T-helper 2 cell treated with Interferon-gamma antibody and Interleukin-4, amounts not matched to agents 5 μg/mL and 100 μg/mL, for 36 hours (primary cell): ENCODE data around the gene CPT2.

Experiments used
- DNase-seq: peaks from one replicate; pipeline ENCODE4 v3.0.0; 2021; ENCODE audit warnings: low spot score
- H3K27ac Mint-ChIP-seq: one replicate; pipeline ENCODE4 v1.8.0; 2021; ENCODE audit warnings: mild to moderate bottlenecking, mixed read lengths
- H3K27me3 Mint-ChIP-seq: one replicate; pipeline ENCODE4 v1.8.0; 2021; ENCODE audit warnings: low read depth, mixed read lengths
- H3K36me3 Mint-ChIP-seq: one replicate; pipeline ENCODE4 v1.8.0; 2021; ENCODE audit warnings: low read depth, mixed read lengths
- H3K4me1 Mint-ChIP-seq: one replicate; pipeline ENCODE4 v1.8.0; 2021; ENCODE audit warnings: low read depth, mixed read lengths
- H3K4me3 Mint-ChIP-seq: one replicate; pipeline ENCODE4 v1.8.0; 2022; ENCODE audit warnings: mild to moderate bottlenecking, moderate library complexity, mixed read lengths
- H3K9me3 Mint-ChIP-seq: one replicate; pipeline ENCODE4 v1.8.0; 2021; ENCODE audit warnings: mixed read lengths

The CPT2 gene

DNA sequence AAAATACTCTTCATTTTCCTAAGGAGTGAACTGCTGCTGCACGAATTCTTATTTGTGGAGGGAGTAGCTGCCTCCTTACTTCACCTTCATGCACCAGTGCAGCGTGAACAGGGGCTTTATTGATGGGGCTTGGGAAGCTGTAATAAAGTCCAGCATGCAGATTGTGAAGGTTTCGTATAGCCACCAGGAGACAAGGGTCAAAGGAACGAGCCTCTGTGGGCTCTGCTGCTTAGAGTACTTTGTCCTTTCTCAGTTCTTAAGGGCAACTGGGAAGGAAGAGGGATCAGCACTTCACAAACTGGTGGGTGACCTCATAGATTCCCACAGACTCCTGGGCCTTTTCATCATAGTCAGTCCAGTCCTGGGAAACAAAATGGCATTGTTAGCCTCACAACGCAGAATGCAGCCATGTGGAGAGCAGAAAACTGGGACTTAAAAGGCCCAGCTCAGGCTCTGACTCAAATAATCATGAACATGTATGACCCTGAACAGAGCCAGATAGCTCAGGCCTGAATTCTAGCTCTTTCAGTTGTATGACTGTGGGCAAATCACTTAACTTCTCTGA lies 17.8 kb downstream of the CPT2 start:
- Mint-ChIP-seq H3K27ac (no peak overlapping the region), H3K4me1 (peaks cover 8% of the 10 kb centered on the region), H3K4me3 (no peak overlapping the region), H3K36me3 (peaks cover 47% of the 10 kb centered on the region), H3K27me3 (no peaks in the 10 kb centered on the region), H3K9me3 (no peaks in the 10 kb centered on the region)
- no peak for DNase-seq

DNA sequence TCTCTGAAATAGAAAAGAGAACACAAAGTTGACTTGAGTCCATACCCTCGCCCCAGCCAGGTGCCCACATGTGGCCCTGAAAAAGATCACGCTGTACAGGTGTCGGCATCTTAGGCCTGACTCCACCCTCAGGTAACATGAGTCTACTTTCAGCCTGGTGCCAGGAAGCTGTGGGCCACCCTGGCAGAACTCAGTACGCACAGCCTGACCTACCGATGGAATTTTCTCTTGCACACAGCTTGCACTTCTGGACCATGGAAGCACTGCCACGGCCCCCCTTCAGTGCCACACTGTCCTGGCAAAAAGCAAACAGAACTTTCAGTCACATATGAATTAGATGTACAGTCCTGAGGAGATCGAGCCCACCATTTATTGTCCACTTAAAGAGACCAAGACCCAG lies 21.6 kb downstream of the CPT2 start:
- H3K27me3 Mint-ChIP-seq = no peaks in the 10 kb centered on the region
- peaks cover 20% of the 10 kb centered on the region for H3K4me1 Mint-ChIP-seq
- peaks cover 25% of the 10 kb centered on the region for H3K36me3 Mint-ChIP-seq
- peak overlapping the region; percentile 49 for H3K27ac Mint-ChIP-seq
- H3K4me3 Mint-ChIP-seq = peak overlapping the region; percentile 43
- no peak for DNase-seq
- H3K9me3 Mint-ChIP-seq = no peaks in the 10 kb centered on the region

DNA sequence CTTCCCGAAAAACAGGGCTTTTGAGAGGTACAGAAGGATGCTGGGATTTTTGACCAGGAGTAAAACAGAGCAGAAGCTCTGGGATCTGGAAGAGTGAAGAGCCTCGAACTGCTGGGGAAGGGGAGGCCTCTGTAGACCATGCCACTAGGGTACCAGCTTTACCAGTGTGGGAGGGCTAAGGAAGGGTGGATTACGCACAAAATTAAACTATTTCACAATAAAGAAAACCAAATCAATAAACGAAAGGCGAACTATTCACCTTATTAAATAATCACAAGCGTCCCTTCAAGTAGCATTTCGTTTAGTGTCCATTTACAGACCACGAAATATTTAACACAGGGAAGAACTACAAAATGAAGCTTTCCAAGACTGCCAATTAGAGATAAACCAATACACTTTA lies 23.1 kb downstream of the CPT2 start:
- H3K4me3 Mint-ChIP-seq = peak overlapping the region; percentile 89
- H3K4me1 Mint-ChIP-seq = peaks cover 20% of the 10 kb centered on the region
- DNase-seq = no peak
- H3K27me3 Mint-ChIP-seq = no peaks in the 10 kb centered on the region
- no peaks in the 10 kb centered on the region for H3K9me3 Mint-ChIP-seq
- H3K36me3 Mint-ChIP-seq = peaks cover 17% of the 10 kb centered on the region
- peak overlapping the region; percentile 93 for H3K27ac Mint-ChIP-seq

DNA sequence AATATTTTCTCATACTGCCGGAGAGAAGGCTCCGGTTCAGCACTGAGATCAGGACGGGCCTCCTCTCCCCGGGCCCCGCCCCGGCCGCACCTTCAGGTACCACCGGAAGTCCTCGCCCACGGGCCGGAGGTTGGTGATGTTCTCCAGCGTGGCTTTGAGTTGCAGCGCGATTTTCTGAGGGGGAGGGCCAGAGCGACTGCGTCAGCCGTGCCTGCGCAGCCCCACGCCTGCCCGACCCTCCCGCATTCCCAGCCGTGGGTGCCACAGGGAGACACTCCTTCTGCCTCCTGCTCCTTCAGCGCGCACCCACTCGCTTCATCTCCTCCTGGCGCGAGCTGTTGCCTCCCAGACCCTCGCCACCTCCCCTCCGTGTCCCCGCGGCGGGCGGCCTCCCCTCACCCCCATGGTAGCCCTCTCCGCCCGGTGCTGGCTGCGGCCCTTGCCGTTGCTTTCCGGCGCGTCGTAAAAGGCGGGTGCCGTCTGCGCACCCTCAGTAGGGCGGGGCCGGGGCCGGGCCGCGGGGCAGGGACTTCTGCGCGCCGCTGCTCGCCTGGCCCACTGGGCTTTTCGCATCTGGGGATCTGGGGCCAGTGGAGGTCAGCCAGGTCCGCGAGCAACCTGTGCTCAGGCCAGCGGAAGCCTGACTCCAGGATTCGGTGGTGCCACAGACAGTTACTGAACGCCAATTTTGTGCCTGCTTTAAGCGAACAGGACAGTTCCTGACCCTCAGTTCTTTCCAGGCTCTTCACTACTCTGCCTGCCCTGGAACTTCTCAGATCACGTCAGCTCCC lies 23.7 kb downstream of the CPT2 start, which contains the start of gene CZIB:
TSS of gene CZIB (minus strand) at position 464 of the 791 bp plus-strand sequence. CDS start at position 405, 59 bp downstream.
- Mint-ChIP-seq H3K4me1 (peaks cover 20% of the 10 kb centered on the region), H3K27ac (peak within 1 kb of the TSS; percentile 93), H3K4me3 (peak within 1 kb of the TSS; percentile 89), H3K36me3 (peaks cover 16% of the 10 kb centered on the region), H3K9me3 (no peaks in the 10 kb centered on the region), H3K27me3 (no peaks in the 10 kb centered on the region)
- peak; percentile 95 for DNase-seq

DNA sequence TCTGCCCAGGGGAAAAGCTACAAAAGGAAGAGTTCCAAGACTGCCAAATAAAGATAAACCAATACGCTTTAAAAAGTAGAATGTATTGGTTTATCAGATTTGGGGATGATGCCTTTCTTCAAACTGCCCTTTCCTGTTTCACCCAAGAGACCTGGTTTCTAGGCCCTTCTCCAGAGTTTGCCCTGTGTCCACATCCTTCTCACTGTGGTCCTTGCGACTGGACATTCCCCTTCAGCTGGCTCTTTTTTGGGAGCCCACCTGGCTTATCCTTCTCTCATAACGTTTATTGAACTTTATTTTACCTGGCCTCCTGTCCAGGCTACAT lies 24.3 kb downstream of the CPT2 start:
- no peaks in the 10 kb centered on the region for H3K27me3 Mint-ChIP-seq
- DNase-seq = no peak
- peaks cover 15% of the 10 kb centered on the region for H3K36me3 Mint-ChIP-seq
- H3K4me1 Mint-ChIP-seq = peaks cover 20% of the 10 kb centered on the region
- peak overlapping the region; percentile 93 for H3K27ac Mint-ChIP-seq
- H3K4me3 Mint-ChIP-seq = peak overlapping the region; percentile 89
- H3K9me3 Mint-ChIP-seq = no peaks in the 10 kb centered on the region

DNA sequence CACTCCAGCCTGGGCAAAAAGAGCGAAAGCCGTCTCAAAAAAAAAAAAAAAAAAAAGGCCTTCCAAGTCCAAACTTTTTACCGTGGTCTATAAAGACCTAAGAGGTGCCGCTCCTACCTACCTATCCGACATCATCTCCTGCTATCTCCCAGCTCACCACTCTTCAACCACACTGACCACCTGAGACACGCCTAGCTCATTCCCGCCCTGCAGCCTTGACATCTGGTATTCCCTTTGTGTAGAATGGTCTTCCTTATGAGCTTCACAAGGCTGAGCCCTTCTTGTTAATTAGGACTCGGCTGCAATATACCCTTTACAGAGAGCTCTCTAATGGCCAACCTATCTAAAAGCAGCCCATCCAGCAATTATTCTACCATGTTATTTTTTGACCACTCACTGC lies 41.0 kb downstream of the CPT2 start:
- Mint-ChIP-seq H3K4me3 (peak overlapping the region; percentile 98), H3K27ac (peak overlapping the region; percentile 96), H3K27me3 (no peaks in the 10 kb centered on the region), H3K9me3 (no peaks in the 10 kb centered on the region), H3K36me3 (peaks cover 29% of the 10 kb centered on the region), H3K4me1 (peaks cover 18% of the 10 kb centered on the region)
- DNase-seq = no peak

DNA sequence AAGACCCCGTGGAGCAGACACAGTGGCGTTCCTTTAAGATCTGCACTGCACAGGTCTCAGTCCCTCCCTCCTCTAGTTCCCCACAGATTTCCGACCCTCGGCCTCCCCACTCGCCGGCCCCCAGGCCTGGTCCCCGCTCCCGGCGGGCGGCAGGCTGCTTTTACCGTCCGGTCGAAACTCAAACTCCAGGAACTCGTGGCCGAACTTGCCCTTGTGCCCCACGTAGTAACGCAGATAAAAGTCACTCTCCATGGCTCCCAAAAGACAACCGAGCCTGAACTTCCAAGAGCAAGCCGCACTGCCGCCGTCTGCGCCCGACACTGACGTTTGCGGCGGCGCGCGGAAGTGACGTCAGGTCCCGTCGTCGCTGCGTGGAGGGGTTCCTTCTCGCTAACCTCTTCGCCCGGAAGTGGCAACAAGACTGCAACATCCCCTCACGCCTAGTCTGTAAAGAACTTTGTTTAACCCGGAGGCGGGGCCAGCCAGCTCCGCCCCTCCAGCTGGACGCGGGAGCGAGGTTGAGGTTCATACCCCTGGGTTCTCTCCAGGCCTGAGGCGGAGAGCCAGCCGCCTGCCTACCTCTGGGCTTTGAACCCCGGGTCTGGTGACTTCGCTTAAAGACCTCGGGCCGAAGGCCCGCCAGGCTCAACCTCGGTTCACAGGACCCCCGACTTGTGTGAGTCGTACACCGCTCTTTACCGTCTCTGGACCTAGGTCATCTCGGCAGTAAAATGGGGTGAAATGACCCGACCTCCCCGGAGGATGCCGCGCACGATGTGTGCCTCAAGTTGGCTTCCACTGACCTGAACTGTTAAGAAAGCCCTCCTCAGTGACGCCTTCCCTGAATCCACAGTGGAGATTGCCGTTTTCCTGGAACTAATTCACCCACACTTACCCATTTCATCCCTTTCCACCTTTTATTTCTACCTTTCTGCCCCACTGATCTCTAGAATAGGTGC lies 41.9 kb downstream of the CPT2 start, which contains the start of gene MAGOH:
TSS of gene MAGOH (minus strand) at position 322 of the 959 bp plus-strand sequence. CDS start at position 252, 70 bp downstream.
- Mint-ChIP-seq H3K9me3 (no peaks in the 10 kb centered on the region), H3K4me3 (peak within 1 kb of the TSS; percentile 98), H3K27ac (peak within 1 kb of the TSS; percentile 96), H3K36me3 (peaks cover 26% of the 10 kb centered on the region), H3K27me3 (no peaks in the 10 kb centered on the region), H3K4me1 (peaks cover 18% of the 10 kb centered on the region)
- DNase-seq = peak; percentile 94

DNA sequence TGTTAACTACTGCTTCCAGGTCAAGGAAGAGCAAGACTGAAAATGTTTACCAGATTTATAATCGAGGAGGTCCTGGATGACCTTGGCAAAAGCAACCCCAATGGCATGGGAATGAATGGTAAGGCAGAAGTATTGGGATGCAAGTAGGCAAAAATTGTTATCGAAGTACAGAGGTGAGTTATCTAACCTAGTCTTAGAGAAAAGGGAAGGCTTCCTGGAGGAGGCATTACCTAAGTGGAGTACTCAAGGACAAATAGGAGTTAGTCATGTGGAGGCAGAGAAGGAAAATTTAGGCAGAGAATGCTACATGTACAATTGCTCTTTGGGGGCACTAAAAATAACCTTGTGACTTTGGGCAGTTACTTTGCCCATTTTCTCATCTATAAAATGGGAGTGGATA lies 45.2 kb downstream of the CPT2 start:
- Mint-ChIP-seq H3K4me1 (peaks cover 11% of the 10 kb centered on the region), H3K36me3 (peaks cover 18% of the 10 kb centered on the region), H3K4me3 (no peak overlapping the region), H3K9me3 (no peaks in the 10 kb centered on the region), H3K27ac (no peak overlapping the region), H3K27me3 (no peaks in the 10 kb centered on the region)
- DNase-seq = no peak

DNA sequence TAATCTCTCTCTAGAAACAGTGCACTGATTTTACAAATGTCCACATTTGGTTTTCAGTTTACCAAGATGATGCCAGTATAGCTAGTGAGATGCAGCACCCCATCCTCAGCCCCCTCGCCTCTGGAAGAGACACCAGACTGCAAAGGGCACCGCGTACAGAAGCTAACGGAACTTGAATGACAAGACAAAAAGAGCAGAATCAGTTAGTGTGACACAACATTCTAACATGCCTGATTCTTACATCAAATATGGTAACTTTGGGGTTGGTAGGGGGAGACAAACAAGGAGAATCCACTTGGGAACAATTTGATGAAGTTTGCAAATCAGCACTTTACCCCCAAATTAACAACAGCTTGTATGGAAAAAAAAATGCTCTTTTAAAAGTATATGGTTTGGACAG lies 45.8 kb downstream of the CPT2 start:
- no peaks in the 10 kb centered on the region for H3K9me3 Mint-ChIP-seq
- no peak overlapping the region for H3K4me3 Mint-ChIP-seq
- no peak overlapping the region for H3K27ac Mint-ChIP-seq
- no peaks in the 10 kb centered on the region for H3K27me3 Mint-ChIP-seq
- H3K4me1 Mint-ChIP-seq = peaks cover 11% of the 10 kb centered on the region
- no peak for DNase-seq
- peaks cover 19% of the 10 kb centered on the region for H3K36me3 Mint-ChIP-seq

DNA sequence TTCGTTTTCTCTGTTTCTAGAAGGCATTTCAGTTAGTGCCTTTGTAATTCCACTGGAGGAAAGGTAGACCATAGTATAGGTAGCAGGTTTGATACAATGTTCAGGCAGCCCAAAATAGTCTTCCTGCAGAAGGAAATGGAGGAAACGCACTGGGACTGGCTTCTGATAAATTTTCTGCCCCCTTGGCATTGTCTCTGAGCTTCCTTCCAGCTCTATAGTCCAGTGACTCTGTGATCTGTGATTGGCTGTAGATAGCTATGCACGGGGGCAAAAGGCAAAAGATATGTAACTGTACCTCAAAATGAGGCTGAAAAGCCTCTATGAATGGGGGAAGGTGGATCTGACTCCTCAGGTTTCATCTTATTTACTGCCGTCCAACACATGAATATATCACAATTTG lies 47.5 kb downstream of the CPT2 start:
- Mint-ChIP-seq H3K9me3 (no peaks in the 10 kb centered on the region), H3K27ac (no peak overlapping the region), H3K36me3 (peaks cover 25% of the 10 kb centered on the region), H3K4me3 (no peak overlapping the region), H3K4me1 (no peaks in the 10 kb centered on the region), H3K27me3 (no peaks in the 10 kb centered on the region)
- no peak for DNase-seq

DNA sequence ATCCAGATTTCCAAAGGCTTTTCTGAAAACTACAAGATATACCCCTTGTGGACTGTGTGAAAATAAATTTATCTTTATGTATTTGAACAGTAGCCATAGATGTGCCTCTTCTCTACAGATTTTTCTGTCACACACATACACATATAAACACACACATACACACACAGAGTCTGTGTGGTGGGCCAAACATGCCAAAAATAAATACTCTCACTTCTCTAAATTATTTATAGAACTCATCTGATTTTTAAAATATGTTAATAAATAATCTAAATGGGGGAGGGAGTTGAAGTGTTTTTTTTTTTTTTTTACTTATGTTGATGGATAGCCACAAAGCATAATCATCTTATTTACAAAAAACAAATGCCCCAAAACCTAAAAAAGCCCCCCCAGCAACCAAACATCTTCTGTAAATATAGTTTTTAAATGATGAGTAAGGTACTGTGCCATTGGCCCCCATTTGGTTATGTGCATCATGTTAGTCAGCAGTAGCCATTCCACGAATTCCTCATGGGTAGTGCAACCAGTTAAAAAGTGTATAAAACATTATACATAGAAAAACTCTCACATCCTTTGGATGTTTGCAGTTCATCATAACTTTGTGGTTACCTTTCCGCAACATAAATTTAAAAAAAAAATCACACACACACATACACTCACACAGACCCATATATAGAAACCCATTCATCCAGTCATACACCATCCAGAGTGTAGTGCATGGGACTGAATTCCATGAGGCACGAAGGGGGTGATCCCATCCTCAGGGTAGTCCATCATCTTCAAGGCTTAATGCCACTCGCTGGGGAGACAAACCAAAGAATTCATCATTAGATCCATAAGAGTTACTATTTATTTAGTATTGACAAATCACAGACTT lies 49.9 kb downstream of the CPT2 start:
- Mint-ChIP-seq H3K4me3 (no peak overlapping the region), H3K36me3 (peaks cover 40% of the 10 kb centered on the region), H3K27me3 (no peaks in the 10 kb centered on the region), H3K4me1 (no peaks in the 10 kb centered on the region), H3K27ac (no peak overlapping the region), H3K9me3 (no peaks in the 10 kb centered on the region)
- DNase-seq = no peak

DNA sequence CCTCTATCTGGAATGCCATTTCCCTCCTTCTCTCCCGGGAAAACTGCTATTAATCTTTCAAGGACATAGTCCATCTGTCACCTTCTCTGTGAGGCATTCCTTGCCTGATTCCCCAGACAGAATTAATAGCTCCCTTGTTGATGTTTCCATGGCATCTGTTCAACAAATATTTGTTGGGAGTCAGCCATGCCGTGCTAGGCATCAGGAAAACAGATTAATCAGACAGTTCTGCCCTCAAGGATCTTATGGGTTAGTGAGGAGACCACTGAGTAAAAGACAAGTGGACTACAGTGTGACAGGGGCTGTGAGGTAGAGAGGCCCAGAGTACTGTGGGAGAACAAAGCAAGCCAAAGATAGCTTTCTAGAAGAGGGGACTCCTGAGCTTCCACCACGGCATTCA lies 53.1 kb downstream of the CPT2 start:
- Mint-ChIP-seq H3K27ac (no peak overlapping the region), H3K4me3 (no peak overlapping the region), H3K36me3 (peaks cover 47% of the 10 kb centered on the region), H3K9me3 (no peaks in the 10 kb centered on the region), H3K4me1 (no peaks in the 10 kb centered on the region), H3K27me3 (no peaks in the 10 kb centered on the region)
- DNase-seq = no peak

DNA sequence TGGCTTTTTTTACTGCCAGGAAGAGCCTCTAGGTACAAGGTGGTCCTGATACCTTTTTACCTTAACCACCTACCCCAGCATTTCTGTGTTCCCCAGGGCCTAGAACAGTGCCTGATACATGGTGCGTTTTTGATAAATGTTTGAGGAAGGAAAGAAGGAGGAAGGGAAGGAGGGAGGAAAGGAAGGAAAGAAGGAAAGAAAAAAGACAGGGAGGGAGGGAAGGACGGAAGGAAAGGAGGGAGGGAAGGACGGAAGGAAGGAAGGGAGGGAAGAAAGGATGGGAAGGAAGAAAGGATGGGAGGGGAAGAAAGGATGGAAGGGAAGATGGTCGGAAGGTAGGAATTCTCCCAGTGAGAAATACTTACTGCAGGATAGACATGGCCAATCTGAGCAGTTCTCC lies 53.7 kb downstream of the CPT2 start:
- Mint-ChIP-seq H3K27me3 (no peaks in the 10 kb centered on the region), H3K4me3 (no peak overlapping the region), H3K9me3 (no peaks in the 10 kb centered on the region), H3K27ac (no peak overlapping the region), H3K36me3 (peaks cover 46% of the 10 kb centered on the region), H3K4me1 (no peaks in the 10 kb centered on the region)
- no peak for DNase-seq
